T-helper 17 cell (primary cell): ENCODE measurements around the gene ADCY1. TPM values are rescaled to one million over a fixed set of nuclear protein-coding genes. Genes with fewer than 3 reads are reported as not detected.

Experiments
- ATAC-seq: fragments of 150-1000 bp; cut with Tn5 transposase; 2 replicates; pipeline ENCODE4 v1.10.0; 2021; ENCODE audit warnings: mild to moderate bottlenecking, moderate library complexity
- DNase-seq, 3 donors: peaks; one replicate each; pipeline versions ENCODE4 v3.0.0 to v3.0.0-alpha.2; 2020 to 2021
- H3K9me3 ChIP-seq: one replicate; pipeline ENCODE4 v1.7.0; 2013; ENCODE audit warnings: low read length, mild to moderate bottlenecking; ENCODE audit not compliant: control insufficient read depth, poor library complexity, severe bottlenecking
- H3K27ac Mint-ChIP-seq: one replicate; pipeline ENCODE4 v1.8.0; 2022; ENCODE audit warnings: mild to moderate bottlenecking, moderate library complexity, mixed read lengths
- H3K27me3 Mint-ChIP-seq: one replicate; pipeline ENCODE4 v1.8.0; 2022; ENCODE audit warnings: mixed read lengths
- H3K36me3 Mint-ChIP-seq: one replicate; pipeline ENCODE4 v1.8.0; 2022; ENCODE audit warnings: low read depth, mixed read lengths
- H3K4me1 Mint-ChIP-seq: one replicate; pipeline ENCODE4 v1.8.0; 2022; ENCODE audit warnings: mild to moderate bottlenecking, mixed read lengths
- H3K4me3 Mint-ChIP-seq: one replicate; pipeline ENCODE4 v1.8.0; 2022; ENCODE audit warnings: mild to moderate bottlenecking, moderate library complexity, mixed read lengths
- total RNA-seq, 4 donors: library from RNA in 2 of 4; stranded (reverse) in 2 of 4; gene quantifications; one replicate each; pipeline ENCODE4 v1.2.3 and lab custom pipeline; 2022 to 2026

Gene ADCY1
- total RNA-seq, 2 donors from 2014 or later, result not detected

- Mint-ChIP-seq H3K27ac (no peak overlapping the region), H3K27me3 (peaks cover 17% of the 10 kb centered on the region), H3K4me3 (no peak overlapping the region), H3K4me1 (no peaks in the 10 kb centered on the region), H3K36me3 (no peaks in the 10 kb centered on the region)
- ATAC-seq (no peak), DNase-seq (no peak)
- no peaks in the 10 kb centered on the region for H3K9me3 ChIP-seq
Observed at GRCh38 chr7:45606050-45606449, 31.9 kb downstream of the ADCY1 start.

- no peaks in the 10 kb centered on the region for H3K36me3 Mint-ChIP-seq
- H3K9me3 ChIP-seq, result no peaks in the 10 kb centered on the region
- no peak overlapping the region for H3K4me3 Mint-ChIP-seq
- no peak for DNase-seq
- H3K27ac Mint-ChIP-seq, result no peak overlapping the region
- no peaks in the 10 kb centered on the region for H3K4me1 Mint-ChIP-seq
- ATAC-seq, result no peak
- H3K27me3 Mint-ChIP-seq, result peaks cover 8% of the 10 kb centered on the region
Observed at GRCh38 chr7:45606931-45607330, 32.8 kb downstream of the ADCY1 start.

GRCh38 chr7:45609180-45609579, 35.0 kb downstream of the ADCY1 start:
- DNase-seq, result no peak
- no peak for ATAC-seq
- no peaks in the 10 kb centered on the region for H3K9me3 ChIP-seq
- Mint-ChIP-seq H3K4me1 (no peaks in the 10 kb centered on the region), H3K4me3 (no peak overlapping the region), H3K27me3 (peaks cover 5% of the 10 kb centered on the region), H3K36me3 (peaks cover 2% of the 10 kb centered on the region), H3K27ac (no peak overlapping the region)

- Mint-ChIP-seq H3K36me3 (peaks cover 2% of the 10 kb centered on the region), H3K4me1 (no peaks in the 10 kb centered on the region), H3K27ac (no peak overlapping the region), H3K27me3 (peaks cover 5% of the 10 kb centered on the region), H3K4me3 (no peak overlapping the region)
- H3K9me3 ChIP-seq, result no peaks in the 10 kb centered on the region
- no peak for DNase-seq
- ATAC-seq, result no peak
Observed at GRCh38 chr7:45610019-45610418, 35.9 kb downstream of the ADCY1 start.

GRCh38 chr7:45610660-45611299, 36.6 kb downstream of the ADCY1 start:
- no peak for ATAC-seq
- DNase-seq, result no peak
- H3K9me3 ChIP-seq, result no peaks in the 10 kb centered on the region
- no peak overlapping the region for H3K27ac Mint-ChIP-seq
- H3K4me1 Mint-ChIP-seq, result no peaks in the 10 kb centered on the region
- peaks cover 5% of the 10 kb centered on the region for H3K27me3 Mint-ChIP-seq
- no peak overlapping the region for H3K4me3 Mint-ChIP-seq
- peaks cover 2% of the 10 kb centered on the region for H3K36me3 Mint-ChIP-seq

- H3K9me3 ChIP-seq, result no peaks in the 10 kb centered on the region
- ATAC-seq, result no peak
- H3K27ac Mint-ChIP-seq, result no peak overlapping the region
- H3K4me1 Mint-ChIP-seq, result no peaks in the 10 kb centered on the region
- peaks cover 2% of the 10 kb centered on the region for H3K36me3 Mint-ChIP-seq
- H3K4me3 Mint-ChIP-seq, result no peak overlapping the region
- H3K27me3 Mint-ChIP-seq, result no peaks in the 10 kb centered on the region
- DNase-seq, result no peak
Observed at GRCh38 chr7:45617166-45617565, 43.0 kb downstream of the ADCY1 start.

GRCh38 chr7:45622058-45622457, 47.9 kb downstream of the ADCY1 start:
- DNase-seq (no peak), ATAC-seq (no peak)
- no peak overlapping the region for H3K27ac Mint-ChIP-seq
- peaks cover 10% of the 10 kb centered on the region for H3K27me3 Mint-ChIP-seq
- H3K9me3 ChIP-seq, result no peaks in the 10 kb centered on the region
- H3K4me1 Mint-ChIP-seq, result no peaks in the 10 kb centered on the region
- H3K4me3 Mint-ChIP-seq, result no peak overlapping the region
- H3K36me3 Mint-ChIP-seq, result no peaks in the 10 kb centered on the region

- Mint-ChIP-seq H3K36me3 (no peaks in the 10 kb centered on the region), H3K4me3 (no peak overlapping the region), H3K4me1 (no peaks in the 10 kb centered on the region), H3K27me3 (peaks cover 10% of the 10 kb centered on the region), H3K27ac (no peak overlapping the region)
- ATAC-seq (no peak), DNase-seq (no peak)
- no peaks in the 10 kb centered on the region for H3K9me3 ChIP-seq
Observed at GRCh38 chr7:45623157-45623556, 49.0 kb downstream of the ADCY1 start.

GRCh38 chr7:45623740-45624391, 49.7 kb downstream of the ADCY1 start:
- Mint-ChIP-seq H3K27ac (no peak overlapping the region), H3K27me3 (peaks cover 10% of the 10 kb centered on the region), H3K36me3 (no peaks in the 10 kb centered on the region), H3K4me3 (no peak overlapping the region), H3K4me1 (no peaks in the 10 kb centered on the region)
- ATAC-seq (no peak), DNase-seq (no peak)
- H3K9me3 ChIP-seq, result no peaks in the 10 kb centered on the region

- peaks cover 10% of the 10 kb centered on the region for H3K27me3 Mint-ChIP-seq
- no peak for ATAC-seq
- no peak overlapping the region for H3K27ac Mint-ChIP-seq
- H3K36me3 Mint-ChIP-seq, result no peaks in the 10 kb centered on the region
- H3K4me1 Mint-ChIP-seq, result no peaks in the 10 kb centered on the region
- DNase-seq, result no peak
- no peaks in the 10 kb centered on the region for H3K9me3 ChIP-seq
- no peak overlapping the region for H3K4me3 Mint-ChIP-seq
Observed at GRCh38 chr7:45624392-45624760, 50.2 kb downstream of the ADCY1 start.

- Mint-ChIP-seq H3K27me3 (peaks cover 10% of the 10 kb centered on the region), H3K4me3 (no peak overlapping the region), H3K27ac (no peak overlapping the region)
Observed at GRCh38 chr7:45625067-45625466, 50.9 kb downstream of the ADCY1 start.

GRCh38 chr7:45625714-45626440, 51.7 kb downstream of the ADCY1 start:
- Mint-ChIP-seq H3K36me3 (no peaks in the 10 kb centered on the region), H3K27ac (no peak overlapping the region), H3K4me3 (no peak overlapping the region), H3K27me3 (peaks cover 10% of the 10 kb centered on the region), H3K4me1 (no peaks in the 10 kb centered on the region)
- DNase-seq, result no peak
- no peak for ATAC-seq
- no peaks in the 10 kb centered on the region for H3K9me3 ChIP-seq

More at GRCh38 chr7:45625067-45625466, 50.9 kb downstream of the ADCY1 start:
- DNase-seq, result no peak
- Mint-ChIP-seq H3K36me3 (no peaks in the 10 kb centered on the region), H3K4me1 (no peaks in the 10 kb centered on the region)
- ATAC-seq, result no peak
- no peaks in the 10 kb centered on the region for H3K9me3 ChIP-seq

GRCh38 chr7:45626441-45627430, 52.6 kb downstream of the ADCY1 start:
- Mint-ChIP-seq H3K4me3 (no peak overlapping the region), H3K4me1 (no peaks in the 10 kb centered on the region), H3K27ac (no peak overlapping the region), H3K36me3 (no peaks in the 10 kb centered on the region), H3K27me3 (peaks cover 10% of the 10 kb centered on the region)
- no peaks in the 10 kb centered on the region for H3K9me3 ChIP-seq
- DNase-seq, result no peak
- no peak for ATAC-seq
